Germinal center (tissue), 1 donor: ENCODE results near the gene BACH2.
"Not testable (repeated sequence)": the region's sequence is repeated elsewhere in the genome, so short reads cannot be mapped to it uniquely, and the experiment has no call there.

Experiments
- DNase-seq: peaks from one replicate; pipeline ENCODE4 v3.0.0; 2012; ENCODE audit warnings: mixed read lengths, low spot score

The BACH2 gene

GRCh38 chr6:90302320-90302719 lies 5.7 kb upstream of the BACH2 start:
- DNase-seq, result no peak

DNA sequence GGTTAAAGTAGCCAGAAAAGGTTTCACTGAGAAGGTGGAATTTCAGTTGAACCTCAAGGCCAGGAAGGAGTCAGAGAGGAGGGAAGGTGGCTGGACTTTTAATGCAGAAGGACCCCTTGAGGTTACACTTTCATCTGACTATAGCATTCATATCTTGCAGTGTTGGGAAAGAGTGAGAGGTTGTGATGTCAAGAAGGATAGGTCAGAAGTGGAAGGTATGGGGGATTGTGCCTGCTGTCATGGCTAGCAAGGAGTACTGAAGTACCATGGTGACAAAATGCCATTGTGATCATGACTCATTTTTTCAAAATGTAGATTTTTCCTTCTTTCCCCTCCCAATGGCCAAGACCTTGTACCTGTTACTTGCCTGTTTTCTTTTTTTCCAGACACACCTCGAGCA lies 5.2 kb upstream of the BACH2 start:
- DNase-seq, result no peak

DNA sequence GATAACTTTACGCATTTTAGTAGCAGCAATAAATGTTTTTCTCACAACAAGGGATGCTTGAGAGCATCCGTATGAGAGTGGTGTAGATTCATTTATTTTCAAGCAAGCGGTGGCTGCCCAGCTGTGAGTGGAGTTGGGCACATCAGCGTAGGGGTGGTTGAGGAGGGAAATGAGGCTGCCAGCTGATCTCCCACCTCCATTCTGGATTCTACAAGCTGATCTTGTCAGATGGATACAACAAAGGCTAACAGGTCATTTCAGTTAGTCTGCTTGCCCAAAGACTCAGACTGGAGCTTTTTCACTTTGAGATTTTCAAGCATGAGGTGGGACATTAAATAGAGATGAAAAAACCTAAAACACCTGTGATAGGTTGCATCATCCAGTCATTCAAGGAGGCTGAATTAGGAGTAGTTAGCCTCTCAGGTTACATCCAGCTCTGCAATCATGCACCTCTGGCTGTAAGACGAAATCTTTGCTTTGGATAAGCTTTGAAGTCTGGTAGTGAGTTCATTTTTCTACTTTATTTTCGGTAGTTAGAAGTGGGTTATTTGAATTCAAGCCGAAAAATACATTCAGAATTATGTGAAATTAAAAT lies 1.9 kb upstream of the BACH2 start:
- no peak for DNase-seq

DNA sequence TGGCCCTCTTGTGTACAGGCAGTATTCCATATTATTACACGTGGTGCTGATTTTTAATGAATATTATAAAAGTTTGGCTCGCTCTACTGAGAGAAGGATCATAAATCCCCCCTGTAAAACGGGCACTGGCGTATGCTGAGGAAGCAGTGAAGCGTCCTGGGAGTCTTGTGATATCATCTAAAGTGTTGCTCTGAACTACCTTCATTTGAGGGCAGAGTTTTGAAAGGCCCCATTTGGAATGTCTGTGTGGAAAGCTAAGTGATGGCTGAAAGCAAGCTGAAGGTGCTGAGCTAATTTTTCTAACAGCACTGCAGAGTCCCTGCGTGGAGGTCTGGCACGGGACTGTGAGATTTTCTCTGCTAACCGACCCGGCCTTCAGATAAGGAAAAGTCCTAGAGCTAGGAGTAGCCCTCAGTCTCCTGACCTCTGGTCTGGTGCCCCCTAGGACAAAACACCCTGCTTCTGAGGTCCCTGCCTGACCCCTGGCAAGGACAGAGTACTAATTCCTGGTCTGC lies 1.3 kb upstream of the BACH2 start:
- no peak for DNase-seq

- DNase-seq, result no peak
Observed at GRCh38 chr6:90297115-90297866, 648 bp upstream of the BACH2 start.

DNA sequence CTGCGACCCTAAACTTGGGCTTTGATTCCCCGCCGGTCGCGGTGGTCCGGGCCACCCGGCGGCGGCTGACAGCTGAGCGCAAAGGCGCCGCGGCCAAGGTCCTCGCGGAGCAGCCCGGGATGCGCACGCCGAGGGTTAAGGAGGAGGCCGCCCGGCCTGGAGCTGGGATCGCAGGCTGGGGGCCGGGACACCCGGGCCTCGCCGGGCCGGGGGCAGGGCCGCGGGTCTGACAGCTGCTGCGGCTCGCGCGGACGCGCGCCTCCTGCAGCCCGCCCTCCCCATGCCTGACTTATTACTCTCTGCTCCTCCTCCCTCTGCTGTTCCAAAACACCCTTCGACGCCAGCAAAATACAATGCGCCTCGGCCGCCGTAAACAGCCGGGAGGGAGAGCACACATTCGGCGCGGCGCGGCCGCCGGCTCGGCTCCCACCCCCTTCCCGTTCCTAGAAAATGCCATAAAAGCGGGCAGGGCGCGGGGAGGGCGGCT lies 746 bp downstream of the BACH2 start:
- peak; percentile 61 for DNase-seq

- peak; percentile 57 for DNase-seq
Observed at GRCh38 chr6:90294989-90295853, 1.4 kb downstream of the BACH2 start.

DNA sequence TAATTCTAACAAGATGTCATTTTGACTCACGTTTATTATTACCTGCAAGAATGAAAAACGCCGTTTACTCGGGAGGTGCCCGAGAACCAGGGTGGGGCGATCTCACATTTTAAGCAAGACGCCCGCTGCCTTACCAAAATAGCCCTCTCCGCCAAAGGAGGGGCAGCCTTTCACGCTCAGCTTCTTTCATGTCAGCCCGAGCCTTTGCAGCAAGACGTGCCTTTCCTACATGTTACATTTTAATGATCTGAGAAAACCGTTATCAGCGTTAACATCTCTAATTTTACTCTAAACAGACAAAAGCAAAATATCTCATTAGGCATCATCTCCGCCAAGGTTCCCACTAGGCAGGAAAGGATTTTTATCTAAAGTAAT lies 2.0 kb downstream of the BACH2 start:
- peak; percentile 39 for DNase-seq

- no peak for DNase-seq
Observed at GRCh38 chr6:90294008-90294511, 2.6 kb downstream of the BACH2 start.

- no peak for DNase-seq
Observed at GRCh38 chr6:90293319-90293953, 3.2 kb downstream of the BACH2 start.

GRCh38 chr6:90291565-90291964 lies 5.1 kb downstream of the BACH2 start:
- no peak for DNase-seq

GRCh38 chr6:90290811-90291420 lies 5.7 kb downstream of the BACH2 start:
- no peak for DNase-seq

DNA sequence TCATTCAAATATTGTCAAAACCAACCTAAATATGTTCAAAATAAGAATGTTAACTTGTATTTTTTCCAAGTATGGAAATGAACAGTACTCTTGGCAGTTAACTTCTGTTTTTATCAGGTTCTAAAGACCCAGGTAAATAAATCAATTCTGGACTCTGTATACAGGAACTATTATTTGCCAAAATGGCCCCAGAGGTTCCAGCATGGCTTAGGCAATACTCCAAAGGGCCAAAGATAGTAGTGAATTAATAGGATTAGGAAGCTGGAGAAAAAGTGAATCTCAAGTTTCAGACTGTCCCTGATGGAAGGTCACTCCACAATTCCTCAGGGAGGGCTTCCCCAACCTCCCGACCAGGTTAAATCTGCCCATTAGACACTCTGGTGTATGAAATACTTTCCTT lies 6.7 kb downstream of the BACH2 start:
- DNase-seq, result no peak

DNA sequence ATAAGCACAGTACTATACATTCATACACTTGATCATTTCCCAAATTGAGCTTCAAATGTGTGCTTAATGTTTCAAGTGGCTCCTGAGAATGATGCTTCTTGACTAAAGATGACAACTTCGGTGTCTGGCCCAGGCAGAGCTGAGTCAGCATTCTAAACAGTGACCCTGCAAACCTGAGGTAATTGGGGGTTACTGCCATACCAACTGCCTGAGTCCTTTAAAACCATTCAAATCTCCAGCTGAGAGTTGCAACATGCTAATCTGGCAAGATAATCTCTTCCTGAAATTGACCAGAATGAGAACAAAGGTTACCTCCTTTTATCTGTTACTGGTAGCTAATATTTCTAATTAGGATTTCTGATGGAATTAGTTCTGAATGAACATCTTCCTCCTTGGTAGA lies 8.2 kb downstream of the BACH2 start:
- DNase-seq, result no peak

DNA sequence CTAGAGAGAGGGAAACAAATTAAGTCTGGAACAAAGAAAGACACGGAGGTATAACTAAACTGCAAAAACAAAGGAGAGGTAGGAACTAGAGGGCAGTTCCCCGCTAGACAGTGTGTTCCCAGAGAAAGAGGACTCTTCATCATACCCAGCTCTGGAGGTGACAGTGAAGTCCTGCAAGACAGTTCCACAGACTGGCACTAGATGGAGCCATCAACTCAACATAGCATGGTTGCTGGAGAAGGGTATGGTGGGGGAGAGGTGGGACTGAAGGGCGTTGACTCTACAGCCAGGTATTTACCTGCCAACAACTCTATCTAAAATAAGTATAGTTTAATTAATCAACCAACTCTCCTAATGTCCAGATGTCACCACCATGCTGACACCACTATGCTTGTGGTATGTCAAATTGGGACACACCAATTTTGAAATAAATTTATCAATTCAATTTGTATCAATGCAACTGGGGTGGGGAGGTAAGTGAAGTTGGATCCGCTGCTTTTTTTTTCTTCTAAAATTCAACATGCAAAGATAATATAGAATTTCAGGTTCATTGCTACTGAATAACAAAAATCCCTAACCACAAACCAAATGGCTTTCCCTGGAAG lies 9.7 kb downstream of the BACH2 start:
- peak; percentile 59 for DNase-seq

DNA sequence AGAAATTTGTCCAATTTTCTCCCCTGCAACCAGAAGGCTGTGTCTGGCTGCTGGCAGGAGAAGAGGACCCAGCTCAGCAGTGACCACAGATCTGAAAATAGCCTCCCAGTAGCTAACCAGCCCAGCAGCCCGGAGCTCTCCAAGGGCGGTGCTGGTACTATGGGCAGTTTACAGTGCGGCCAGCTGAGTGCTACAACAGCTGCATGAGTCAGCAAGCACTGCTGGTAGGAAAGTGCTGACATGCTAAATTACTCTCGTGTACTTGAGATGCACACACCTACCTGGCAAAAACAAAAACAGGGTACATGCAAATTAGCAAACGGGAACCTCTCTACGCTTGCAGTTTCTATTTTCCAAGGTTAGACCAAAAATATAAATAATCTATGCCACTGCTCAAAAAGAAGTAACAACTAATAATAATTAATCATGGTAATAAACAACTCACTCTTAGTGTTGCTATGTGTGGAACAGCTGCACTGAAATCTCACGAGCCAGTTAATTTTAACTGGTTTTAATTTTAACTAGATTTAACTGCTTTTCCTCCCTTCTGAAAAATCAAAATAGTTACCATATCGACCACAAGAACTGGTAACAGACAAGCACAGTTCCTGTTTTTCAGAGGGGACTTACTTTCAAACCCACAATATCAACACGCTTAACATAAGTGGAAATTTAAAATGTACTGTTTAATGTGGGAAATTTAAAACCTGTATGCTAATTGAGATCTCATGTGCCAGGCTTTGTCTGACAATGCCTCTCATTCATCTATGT lies 10.8 kb downstream of the BACH2 start:
- peak; percentile 77 for DNase-seq

- DNase-seq, result no peak
Observed at GRCh38 chr6:90285042-90285481, 11.6 kb downstream of the BACH2 start.

DNA sequence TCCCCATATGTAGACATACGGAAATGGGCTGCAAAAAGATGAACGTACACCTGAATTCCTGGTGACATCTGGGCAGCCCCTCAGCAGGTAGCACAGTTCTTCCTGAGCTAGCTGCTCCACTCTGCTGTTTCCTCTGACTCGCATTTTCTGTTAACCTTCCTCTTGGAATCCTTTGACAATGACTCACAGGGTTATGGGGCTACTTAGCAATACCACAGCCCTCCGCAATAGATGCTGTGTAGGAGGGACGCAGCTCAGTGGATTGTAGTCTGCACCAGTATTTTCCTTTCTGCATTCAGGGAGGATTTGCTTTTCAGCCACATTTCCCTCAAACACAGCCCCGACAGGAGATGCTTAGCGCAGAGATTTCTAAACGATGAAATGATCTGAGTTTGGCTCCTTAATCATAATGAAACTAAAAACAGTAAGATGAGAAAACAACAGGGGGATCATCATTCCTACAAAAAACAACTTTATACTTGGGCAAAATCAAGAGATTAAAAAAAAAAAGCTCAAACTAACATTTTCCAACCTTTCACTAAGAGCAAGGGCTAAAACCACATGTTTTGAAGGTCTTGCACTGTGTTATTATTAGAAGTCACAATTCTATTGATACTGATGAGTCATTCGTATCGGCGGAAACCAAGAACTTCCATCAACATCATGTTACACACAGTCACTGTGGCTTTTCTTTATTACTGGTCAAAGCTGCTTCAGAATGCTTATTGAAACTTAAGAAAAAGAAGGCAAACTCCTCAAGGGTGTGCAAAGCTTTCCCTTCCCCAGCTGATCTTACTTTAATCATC lies 12.2 kb downstream of the BACH2 start:
- no peak for DNase-seq

DNA sequence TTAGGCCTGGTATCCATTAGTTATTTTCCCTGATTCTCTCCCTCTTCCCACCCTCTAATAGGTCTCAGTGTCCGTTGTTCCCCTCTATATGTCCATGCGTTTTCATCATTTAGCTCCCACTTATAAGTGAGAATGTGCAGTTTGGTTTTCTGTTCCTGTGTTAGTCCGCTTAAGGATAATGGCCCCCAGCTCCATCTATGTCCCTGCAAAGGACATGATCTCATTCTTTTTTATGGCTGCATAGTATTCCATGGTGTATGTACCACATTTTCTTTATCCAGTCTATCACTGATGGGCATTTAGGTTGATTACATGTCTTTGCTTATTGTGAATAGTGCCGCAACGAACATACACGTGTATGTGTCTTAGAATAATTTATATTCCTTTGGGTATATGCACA lies 14.4 kb downstream of the BACH2 start:
- DNase-seq, result not testable (repeated sequence)
